Frontal cortex (tissue), 4 donors: ENCODE measurements around the gene RNF217. TPM values are rescaled to one million over a fixed set of nuclear protein-coding genes. Genes with fewer than 3 reads are reported as not detected.
"Not testable (repeated sequence)": the region's sequence is repeated elsewhere in the genome, so short reads cannot be mapped to it uniquely, and the experiment has no call there.

Experiments
- DNase-seq, 2 donors: peaks; one replicate each; pipeline ENCODE4 v3.0.0; 2012; ENCODE audit warnings: low spot score in 2 of 2
- FAIRE-seq: peaks from 2 replicates; lab custom pipeline; 2012; peaks lifted over from hg19 to GRCh38; lab: Jason Lieb, UNC
- total RNA-seq: library from RNA; depleted of rRNA; stranded (reverse); fragments of >200 nt; gene quantifications from one replicate; pipeline ENCODE4 v1.2.3, GENCODE V29; 2014
- donor health status: control.
- donor health status: control.
- donor health status: control.

RNF217 gene
- total RNA-seq, 1 donor from 2014 or later: 17.1 TPM

- FAIRE-seq (no peak), DNase-seq (no peak)
These were observed 46.0 kb downstream of the RNF217 start for GRCh38 chr6:125008261-125008703.

DNA sequence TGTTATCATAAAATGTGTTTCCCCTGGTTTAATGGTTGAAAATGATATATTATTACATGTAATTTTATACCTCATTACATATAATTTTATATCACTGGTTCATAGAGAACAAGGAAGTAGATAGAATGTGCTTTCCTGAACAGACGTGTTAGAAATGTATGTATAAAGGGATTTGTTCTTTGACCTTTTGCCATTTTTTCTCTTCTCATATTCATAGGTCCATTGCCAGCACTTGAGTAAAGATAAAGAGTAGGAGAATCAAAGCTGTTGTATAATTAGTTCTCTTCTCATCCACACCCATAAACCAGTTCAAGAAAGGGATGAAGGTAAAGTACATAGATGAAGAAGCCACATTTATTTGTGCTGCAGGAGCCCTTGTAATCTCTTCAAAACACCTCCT is 46.7 kb downstream of the RNF217 start:
- no peak for FAIRE-seq
- DNase-seq: no peak

DNA sequence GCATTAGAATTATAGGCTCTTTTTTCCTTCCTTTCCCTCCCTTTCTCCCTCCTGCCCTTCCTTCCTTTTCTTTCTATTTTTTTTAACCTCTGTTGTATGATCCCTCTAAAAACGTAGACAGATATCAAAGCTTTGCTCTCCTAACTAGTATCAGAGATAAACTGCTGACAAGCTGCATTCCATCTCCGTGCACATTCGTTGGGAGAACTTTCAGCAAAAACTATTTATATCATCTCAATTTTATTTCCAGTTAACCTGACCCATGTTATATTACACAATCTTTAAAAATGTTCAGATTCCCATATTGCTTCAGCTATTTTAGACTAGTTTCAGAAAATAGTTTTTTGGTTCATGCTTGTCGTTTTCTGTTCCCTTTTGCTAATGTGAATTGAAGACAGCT is 47.3 kb downstream of the RNF217 start:
- no peak for DNase-seq
- FAIRE-seq: no peak

GRCh38 chr6:125013938-125014660 is 51.9 kb downstream of the RNF217 start:
- FAIRE-seq (no peak), DNase-seq (no peak)

DNA sequence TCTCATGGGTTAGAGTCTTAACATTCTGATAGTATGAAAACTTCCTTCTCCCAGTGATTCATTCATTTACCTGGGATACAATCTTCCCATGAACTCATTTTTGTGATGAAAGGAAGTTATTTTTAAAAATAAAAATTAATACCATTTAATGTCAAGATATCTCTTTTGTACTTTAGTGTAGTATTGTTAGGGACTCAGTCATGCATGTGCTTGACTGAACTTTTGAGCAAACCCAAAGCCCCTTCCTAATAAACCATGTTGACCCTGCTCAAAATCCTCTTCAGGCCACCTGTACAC is 52.4 kb downstream of the RNF217 start:
- DNase-seq: no peak
- FAIRE-seq: no peak

GRCh38 chr6:125015152-125015551 is 52.9 kb downstream of the RNF217 start:
- DNase-seq: no peak
- FAIRE-seq: no peak

GRCh38 chr6:125018136-125018535 is 55.9 kb downstream of the RNF217 start:
- DNase-seq (no peak), FAIRE-seq (no peak)

DNA sequence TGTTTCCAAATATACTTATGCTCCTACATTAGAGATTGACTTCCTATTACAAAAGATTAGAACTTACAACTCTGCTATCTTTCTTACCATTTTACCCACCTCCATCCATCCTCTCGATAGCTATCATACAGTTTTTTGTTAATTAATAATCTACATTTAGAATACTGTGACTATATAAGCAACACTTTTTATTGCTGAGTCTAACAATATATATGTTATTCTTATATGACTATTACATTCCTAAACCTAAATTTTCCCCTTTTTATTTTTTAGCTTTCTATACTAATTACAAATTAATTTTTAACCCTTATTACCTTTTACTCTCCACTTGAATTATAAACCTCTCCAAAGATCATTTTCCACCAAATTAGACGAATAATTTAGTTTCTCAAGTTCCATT is 57.0 kb downstream of the RNF217 start:
- DNase-seq (no peak), FAIRE-seq (peak; percentile 58)

DNA sequence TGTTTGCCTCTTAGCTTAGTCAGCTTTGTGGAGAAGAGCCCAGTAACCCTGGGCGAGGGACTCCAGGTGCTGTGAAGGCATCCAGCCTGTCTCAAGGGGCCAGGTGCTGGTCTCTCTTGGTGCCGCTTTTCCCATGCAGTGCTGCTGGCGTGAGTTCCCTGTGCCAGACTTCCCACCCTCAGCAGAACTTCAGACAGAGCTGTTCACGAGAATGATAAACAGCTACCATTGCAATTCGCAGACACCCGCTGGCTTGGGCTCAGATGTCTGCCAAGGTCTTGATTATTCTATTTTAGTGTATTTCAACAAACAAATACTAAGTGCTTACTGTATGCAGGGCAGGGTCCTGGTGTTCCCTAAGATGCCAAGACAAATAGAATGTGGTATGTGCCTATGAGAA is 57.7 kb downstream of the RNF217 start:
- DNase-seq: no peak
- no peak for FAIRE-seq

DNA sequence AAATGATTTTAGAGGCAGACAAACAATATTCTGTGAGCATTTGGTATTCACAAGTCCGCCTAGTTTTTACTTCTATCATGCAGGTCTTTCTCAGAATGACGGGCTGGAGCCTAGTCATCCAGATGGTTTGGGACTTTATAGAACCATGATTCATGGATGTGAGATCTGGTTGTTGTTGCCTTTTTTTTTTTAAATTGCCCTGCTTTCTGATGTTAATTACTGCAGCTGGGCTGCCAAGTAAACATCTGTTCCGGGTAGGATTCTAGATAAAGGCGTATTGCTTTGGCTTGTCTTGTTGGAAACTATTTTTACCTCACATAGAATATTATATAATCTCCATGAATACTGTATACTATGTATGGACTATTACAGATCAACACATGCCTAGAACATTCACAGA is 58.1 kb downstream of the RNF217 start:
- FAIRE-seq (no peak), DNase-seq (no peak)

GRCh38 chr6:125022391-125022989 is 60.3 kb downstream of the RNF217 start:
- no peak for DNase-seq
- no peak for FAIRE-seq

DNA sequence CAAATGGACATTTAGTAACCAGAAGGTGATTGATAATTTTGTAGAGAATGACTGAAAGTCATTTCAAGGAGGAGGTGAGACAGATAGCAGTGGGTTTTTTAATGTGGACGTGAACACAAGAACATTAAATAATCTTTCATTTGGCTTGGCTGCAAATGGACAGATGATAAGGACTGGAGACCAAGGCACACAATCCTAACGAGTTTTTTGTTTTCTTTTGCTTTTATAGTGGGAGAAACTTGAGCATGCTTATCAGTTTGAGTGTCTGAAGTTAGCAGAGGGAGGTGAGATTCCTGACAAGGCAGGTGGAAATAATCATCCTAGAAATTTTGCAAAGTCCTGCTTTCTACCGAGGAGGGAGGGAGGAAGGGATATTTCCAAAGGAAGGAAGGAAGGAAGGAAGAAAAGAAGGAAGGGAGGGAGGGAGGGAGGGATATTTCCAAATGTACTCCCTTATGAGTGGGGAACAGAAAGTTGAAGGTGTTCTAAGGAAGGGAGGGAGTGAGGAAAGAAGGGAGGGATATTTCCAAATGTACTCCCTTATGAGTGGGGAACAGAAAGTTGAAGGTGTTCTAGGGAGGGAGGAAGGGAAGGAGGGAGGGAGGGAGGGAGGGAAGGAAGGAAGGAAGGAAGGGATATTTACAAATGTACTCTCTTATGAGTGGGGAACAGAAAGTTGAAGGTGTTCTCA is 63.1 kb downstream of the RNF217 start:
- FAIRE-seq (no peak), DNase-seq (no peak)

DNA sequence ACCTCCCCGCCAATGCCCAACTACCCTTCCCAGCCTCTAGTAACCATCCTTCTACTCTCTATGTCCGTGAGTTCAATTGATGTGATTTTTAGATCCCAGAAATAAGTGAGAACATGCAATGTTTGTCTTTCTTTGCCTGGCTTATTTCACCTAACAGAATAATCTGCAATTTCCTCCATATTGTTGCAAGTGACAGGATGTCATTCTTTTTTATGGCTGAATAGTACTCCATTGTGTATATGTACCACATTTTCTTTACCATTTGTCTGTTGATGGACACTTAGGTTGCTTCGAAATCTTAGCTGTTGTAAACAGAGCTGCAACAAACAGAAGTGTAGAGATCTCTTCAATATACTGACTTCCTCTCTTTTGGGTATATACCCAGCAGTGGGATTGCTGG is 65.0 kb downstream of the RNF217 start:
- DNase-seq: no peak
- no peak for FAIRE-seq

DNA sequence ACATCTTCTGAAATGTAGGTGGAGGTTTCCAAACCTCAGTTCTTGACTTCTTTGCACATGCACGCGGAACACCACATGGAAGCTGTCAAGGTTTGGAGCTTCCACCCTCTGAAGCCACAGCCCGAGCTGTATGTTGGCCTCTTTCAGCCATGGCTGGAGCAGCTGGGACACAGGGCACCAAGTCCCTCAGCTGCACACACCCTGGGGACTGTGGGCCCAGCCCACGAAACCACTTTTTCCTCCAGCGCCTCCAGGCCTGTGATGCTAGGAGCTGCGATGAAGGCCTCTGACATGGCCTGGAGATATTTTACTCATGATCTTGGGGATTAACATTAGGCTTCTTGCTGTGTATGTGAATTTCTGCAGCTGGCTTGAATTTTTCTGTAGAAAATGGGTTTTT is 68.7 kb downstream of the RNF217 start:
- FAIRE-seq (no peak), DNase-seq (no peak)

GRCh38 chr6:125031385-125031784 is 69.1 kb downstream of the RNF217 start:
- no peak for DNase-seq
- FAIRE-seq: no peak

GRCh38 chr6:125034929-125035328 is 72.7 kb downstream of the RNF217 start:
- FAIRE-seq: not testable (repeated sequence)

GRCh38 chr6:125036486-125036885 is 74.2 kb downstream of the RNF217 start:
- not testable (repeated sequence) for FAIRE-seq, DNase-seq

More at GRCh38 chr6:125034929-125035328, 72.7 kb downstream of the RNF217 start:
- not testable (repeated sequence) for DNase-seq

- FAIRE-seq: no peak
- DNase-seq: no peak
These were observed 75.6 kb downstream of the RNF217 start for GRCh38 chr6:125037827-125038226.

GRCh38 chr6:125038925-125039324 is 76.7 kb downstream of the RNF217 start:
- FAIRE-seq (no peak), DNase-seq (no peak)

DNA sequence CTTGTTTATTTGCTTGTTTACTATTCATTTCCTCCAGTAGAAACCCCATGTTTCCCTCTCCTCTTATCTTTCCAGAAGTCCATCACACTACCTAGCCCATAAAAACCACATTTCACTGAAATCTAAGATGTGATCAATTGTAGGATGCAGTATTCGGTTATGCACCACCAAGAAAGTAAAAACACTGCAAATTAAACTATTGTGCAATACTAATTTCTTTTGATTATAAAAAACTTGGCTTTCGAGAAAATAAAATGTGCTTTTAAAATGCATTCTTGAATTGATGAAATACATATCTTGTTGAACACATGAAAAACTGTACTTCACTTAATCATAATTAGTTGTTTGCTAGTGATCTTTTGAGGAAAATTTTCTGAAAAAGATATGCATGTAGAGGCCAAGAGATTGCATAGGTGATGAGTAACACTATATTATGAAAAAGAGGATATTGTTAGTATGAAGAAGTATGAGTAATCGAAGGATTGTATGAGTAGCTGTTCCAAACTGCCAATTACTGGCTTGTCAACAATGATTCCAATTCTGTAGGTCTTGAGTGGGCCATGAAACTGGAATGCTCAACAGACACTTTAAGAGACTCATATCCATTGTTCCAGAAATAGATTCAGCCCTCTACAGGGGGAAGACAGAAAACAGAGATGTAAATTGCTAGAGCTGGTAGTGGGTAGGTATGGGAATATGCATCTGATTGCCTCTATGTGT is 79.7 kb downstream of the RNF217 start:
- FAIRE-seq (peak; percentile 19), DNase-seq (no peak)

DNA sequence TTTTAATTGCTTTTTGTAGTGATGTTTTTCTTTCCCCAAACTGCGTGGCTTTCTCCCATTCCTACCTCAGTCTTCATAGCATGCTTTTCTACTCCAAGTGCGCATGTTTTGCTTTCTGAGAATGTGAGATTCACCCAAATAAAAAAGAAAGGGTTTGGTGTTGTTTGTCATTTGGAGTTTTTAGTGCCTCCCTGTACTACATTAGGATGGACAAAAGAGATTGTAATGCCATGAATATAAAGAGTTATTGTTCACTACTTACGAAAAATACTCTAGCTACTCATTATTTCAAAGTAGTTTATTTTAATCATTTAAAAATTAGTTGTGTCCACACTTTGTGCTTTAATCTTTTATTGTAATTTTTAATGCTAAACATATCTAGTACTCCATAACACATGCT is 81.8 kb downstream of the RNF217 start:
- FAIRE-seq (peak; percentile 76), DNase-seq (no peak)
